Measurements from ENCODE around the gene FAM187B.

Gene FAM187B

DNA sequence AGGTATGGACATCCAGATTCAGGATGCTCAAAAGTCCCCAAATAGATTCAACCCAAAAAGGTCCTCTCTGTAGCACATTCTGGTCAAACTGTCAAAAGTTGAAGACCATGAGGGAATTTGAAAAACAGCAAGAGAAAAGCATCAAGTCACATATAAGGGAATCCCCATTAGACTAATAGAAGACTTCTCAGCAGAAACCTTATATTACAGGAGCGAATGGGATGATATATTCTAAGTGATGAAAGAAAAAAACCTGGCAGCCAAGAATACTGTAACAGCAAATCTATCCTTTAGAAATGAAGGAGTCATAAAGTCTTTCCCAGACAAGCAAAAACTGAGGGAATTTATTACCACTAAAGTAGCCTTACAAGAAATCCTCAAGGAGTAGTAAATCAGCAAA, 44.3 kb downstream of the FAM187B start:
- H3K4me2 ChIP-seq = no peak overlapping the region
- no peaks in the 10 kb centered on the region for H3K9me3 ChIP-seq
- H3K36me3 ChIP-seq = no peaks in the 10 kb centered on the region
- H3K9ac ChIP-seq = no peak overlapping the region
- peaks cover 7% of the 10 kb centered on the region for H3K4me1 ChIP-seq
- H3K27ac ChIP-seq = no peak overlapping the region
- H3K4me3 ChIP-seq = no peak overlapping the region
- no peak for TF ChIP-seq Cebpa-rat (IDR thresholded peaks at IDR 0.05)
- no peaks in the 10 kb centered on the region for H4K20me1 ChIP-seq
- H3K27me3 ChIP-seq = no peaks in the 10 kb centered on the region

- no peak for TF ChIP-seq Cebpa-rat (IDR thresholded peaks at IDR 0.05)
- Histone ChIP-seq H3K9me3 (peaks cover 9% of the 10 kb centered on the region), H3K4me1 (peaks cover 7% of the 10 kb centered on the region), H3K4me3 (no peak overlapping the region), H3K27ac (no peak overlapping the region), H3K9ac (no peak overlapping the region), H4K20me1 (no peaks in the 10 kb centered on the region), H3K36me3 (no peaks in the 10 kb centered on the region), H3K27me3 (no peaks in the 10 kb centered on the region), H3K4me2 (no peak overlapping the region)
These were observed 47.2 kb downstream of the FAM187B start for GRCh38 chr19:35181387-35181786.

DNA sequence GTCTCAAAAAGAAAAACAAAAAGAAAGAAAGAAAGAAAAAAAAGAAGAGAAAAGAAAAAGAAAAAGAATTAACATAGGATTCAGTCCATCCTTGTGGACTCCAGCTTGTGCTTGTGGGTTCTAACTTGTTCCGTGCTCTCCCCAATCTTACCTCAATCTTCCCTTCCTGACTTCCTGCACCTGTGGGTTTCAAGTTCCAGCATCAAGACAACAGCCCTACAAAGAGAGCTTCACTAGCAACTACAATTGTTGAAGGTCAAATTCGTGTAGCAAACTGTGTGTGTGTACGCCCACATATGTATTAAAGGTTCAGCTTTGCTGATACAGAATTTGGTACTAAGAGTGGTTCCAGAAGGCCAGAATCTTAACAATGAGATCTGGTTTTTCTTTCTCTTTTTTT, 48.7 kb downstream of the FAM187B start:
- Histone ChIP-seq H3K4me3 (no peak overlapping the region), H3K9me3 (peaks cover 9% of the 10 kb centered on the region), H4K20me1 (no peaks in the 10 kb centered on the region), H3K4me1 (peaks cover 7% of the 10 kb centered on the region), H3K4me2 (peak overlapping the region; percentile 17; the same call in 1 of the 2 replicates), H3K27me3 (no peaks in the 10 kb centered on the region), H3K27ac (no peak overlapping the region), H3K36me3 (no peaks in the 10 kb centered on the region), H3K9ac (no peak overlapping the region)
- no peak for TF ChIP-seq Cebpa-rat (IDR thresholded peaks at IDR 0.05)

DNA sequence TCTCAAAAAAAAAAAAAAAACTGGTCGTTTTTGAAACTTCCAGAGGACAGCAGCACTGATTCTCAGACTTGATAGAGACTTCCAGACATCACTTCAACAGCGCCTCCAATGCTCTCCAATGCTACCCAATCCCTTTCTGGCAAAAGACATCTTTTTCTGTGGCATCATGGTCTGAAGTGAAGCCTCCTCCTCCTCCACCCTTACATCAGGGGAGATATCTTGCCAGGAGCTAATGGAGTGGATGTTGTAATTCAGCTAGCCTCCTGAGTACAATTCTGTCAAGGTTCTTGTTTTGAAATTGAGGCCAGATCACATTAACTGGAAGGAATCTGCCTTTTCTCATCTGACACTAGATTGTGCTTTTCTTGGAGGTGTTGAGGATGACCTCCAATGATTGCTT, 49.8 kb downstream of the FAM187B start:
- H3K4me2 ChIP-seq = no peak overlapping the region
- H3K27me3 ChIP-seq = no peaks in the 10 kb centered on the region
- H3K4me1 ChIP-seq = peaks cover 7% of the 10 kb centered on the region
- no peak overlapping the region for H3K27ac ChIP-seq
- H3K36me3 ChIP-seq = no peaks in the 10 kb centered on the region
- no peaks in the 10 kb centered on the region for H4K20me1 ChIP-seq
- H3K9me3 ChIP-seq = peaks cover 9% of the 10 kb centered on the region
- H3K4me3 ChIP-seq = no peak overlapping the region
- no peak overlapping the region for H3K9ac ChIP-seq
- no peak for TF ChIP-seq Cebpa-rat (IDR thresholded peaks at IDR 0.05)

- Histone ChIP-seq H3K9ac (no peak overlapping the region), H3K4me2 (no peak overlapping the region), H4K20me1 (no peaks in the 10 kb centered on the region), H3K36me3 (peaks cover 5% of the 10 kb centered on the region), H3K4me3 (no peak overlapping the region), H3K27me3 (no peaks in the 10 kb centered on the region), H3K27ac (no peak overlapping the region), H3K9me3 (peaks cover 9% of the 10 kb centered on the region), H3K4me1 (peaks cover 7% of the 10 kb centered on the region)
- no peak for TF ChIP-seq Cebpa-rat (IDR thresholded peaks at IDR 0.05)
These were observed 50.9 kb downstream of the FAM187B start for GRCh38 chr19:35177377-35178274.

DNA sequence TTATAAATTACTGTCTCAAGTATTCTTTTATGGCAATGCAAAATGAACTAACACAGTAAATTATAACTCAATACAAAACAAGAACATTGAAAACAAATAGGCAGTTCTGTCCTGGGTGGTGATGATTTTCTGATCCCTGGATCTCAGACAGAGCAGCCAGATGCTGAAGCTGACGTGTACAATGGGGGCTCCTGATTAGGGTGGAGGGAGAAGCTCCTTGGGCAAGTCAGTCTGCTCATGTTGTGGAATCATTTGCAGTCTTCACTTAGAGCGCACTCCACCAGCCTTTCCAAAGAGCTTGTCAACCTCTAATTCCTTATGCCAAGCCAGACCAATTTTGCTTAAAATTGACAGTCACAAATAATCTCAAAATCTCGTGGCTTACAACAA, 52.4 kb downstream of the FAM187B start:
- Histone ChIP-seq H3K36me3 (peaks cover 20% of the 10 kb centered on the region), H3K4me3 (no peak overlapping the region), H4K20me1 (no peaks in the 10 kb centered on the region), H3K27me3 (no peaks in the 10 kb centered on the region), H3K9me3 (peaks cover 9% of the 10 kb centered on the region), H3K9ac (no peak overlapping the region), H3K27ac (no peak overlapping the region), H3K4me2 (no peak overlapping the region), H3K4me1 (peaks cover 7% of the 10 kb centered on the region)
- no peak for TF ChIP-seq Cebpa-rat (IDR thresholded peaks at IDR 0.05)
